SK-N-DZ (cell line): ENCODE measurements around the gene TPCN2.

Experiments
- DNase-seq: peaks from one replicate; pipeline ENCODE4 v3.0.0-alpha.2; 2015; ENCODE audit warnings: low spot score

Gene TPCN2

DNA sequence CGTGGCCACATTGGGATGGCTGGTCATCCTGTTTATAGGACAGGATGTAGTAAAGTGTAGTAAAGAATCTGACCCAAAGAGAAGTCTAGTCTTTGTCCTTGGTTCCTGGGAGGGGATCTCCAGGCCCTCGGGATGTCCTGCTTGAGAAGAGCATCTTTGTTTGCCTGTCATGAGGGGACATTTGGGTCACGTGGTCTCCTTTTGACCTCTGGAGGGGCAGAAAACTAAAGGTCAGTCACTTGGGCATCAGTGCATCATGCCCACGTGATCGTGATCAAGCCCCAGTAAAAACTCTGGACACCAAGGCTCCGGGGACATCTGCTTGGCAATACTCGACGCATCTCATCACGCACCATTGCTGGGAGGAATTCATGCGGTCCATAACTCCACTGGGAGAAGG, 116.1 kb downstream of the TPCN2 start:
- DNase-seq = no peak

DNA sequence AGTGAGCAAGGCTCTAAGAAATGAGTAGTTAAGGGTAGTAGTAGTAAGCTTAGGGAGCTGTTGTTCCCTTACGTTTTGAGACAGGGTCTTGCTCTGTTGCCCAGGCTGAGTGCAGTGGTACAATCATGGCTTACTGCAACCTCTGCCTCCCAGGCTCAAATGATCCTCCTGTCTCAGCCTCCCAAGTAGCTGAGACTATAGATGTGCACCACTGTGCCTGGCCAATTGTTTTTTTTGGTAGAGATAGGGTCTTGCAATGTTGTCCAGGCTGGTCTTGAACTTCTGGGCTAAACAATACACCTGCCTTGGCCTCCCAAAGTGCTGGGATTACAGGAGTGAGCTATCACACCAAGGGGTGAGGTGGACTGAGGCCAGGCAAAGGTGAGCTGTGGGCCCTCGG, 117.0 kb downstream of the TPCN2 start:
- DNase-seq = no peak

DNA sequence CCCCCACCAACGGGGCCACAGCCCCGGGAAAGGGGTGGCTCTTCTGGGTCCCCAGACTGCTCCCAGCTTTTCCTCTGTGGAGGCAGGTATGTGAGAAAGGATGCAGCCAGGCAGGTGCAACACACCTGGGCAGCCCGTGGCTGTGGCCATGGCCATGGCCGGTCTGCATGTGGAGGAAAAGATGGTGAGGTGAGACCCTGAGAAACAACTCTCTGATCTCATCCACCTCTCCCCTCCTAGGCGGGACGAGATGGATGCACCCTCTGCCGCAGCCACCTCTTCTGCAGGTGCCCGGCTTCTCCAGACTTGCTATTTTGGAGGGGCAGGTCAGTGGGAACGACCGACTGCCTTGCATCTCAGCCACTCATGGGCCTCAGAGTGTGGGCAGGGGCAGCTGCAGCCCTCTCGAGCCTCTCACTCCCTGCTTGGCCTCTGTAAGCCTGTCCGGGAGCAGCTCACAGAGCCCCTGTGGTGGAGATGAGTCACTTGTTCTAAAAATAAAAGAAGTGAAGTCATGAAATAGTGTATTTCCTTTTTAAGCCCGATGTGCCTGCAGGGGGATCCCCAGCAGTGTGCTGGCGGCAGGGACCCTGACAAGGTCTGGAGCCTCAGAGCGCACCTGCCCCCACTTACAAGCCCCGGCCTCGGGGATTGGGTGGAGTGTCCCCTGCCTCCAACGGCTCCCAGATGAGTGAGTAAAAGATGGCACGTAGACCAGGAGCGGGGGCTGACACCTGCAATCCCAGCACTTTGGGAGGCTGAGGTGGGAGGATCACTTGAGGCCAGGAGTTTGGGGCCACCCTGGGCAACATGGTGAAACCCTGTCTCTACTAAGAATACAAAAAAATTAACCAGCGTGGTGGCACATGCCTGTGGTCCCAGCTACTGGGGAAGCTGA, 117.7 kb downstream of the TPCN2 start:
- no peak for DNase-seq

DNA sequence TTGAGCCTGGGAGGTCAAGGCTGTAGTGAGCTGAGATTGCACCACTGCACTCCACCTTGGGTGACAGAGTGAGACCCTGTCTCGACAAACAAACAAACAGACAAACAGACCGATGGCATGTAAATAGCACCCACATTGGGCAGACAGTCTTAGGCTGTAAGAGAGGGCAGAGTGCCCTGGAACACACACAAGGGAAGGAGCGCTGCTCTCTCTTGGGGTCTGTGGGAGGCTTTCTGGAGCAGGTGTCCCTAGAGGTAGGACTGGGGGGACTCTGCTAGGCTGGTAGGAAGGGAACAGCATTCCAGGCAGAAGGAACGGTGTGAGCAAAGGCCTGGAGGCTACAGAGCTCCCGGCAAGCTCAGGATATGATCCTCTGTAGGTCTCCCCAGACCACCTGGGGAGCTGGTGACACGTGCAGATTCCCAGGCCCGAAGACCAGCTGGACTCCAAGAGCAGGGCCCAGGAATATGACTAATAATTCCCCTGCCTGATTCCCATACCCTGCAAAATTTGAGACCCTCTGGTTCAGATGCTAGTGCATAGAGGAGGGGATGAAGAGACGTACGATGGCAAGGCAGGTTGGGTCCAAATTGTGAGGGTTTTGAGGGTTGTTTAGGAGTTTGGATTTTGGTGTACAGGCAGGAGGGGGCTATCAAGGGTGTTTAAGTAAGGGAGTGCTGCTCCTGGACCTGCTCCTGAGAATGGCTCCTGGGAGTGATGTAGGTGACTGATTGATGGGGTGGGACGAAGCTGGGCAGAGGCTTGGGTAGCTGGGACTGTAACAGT, 118.6 kb downstream of the TPCN2 start:
- no peak for DNase-seq

DNA sequence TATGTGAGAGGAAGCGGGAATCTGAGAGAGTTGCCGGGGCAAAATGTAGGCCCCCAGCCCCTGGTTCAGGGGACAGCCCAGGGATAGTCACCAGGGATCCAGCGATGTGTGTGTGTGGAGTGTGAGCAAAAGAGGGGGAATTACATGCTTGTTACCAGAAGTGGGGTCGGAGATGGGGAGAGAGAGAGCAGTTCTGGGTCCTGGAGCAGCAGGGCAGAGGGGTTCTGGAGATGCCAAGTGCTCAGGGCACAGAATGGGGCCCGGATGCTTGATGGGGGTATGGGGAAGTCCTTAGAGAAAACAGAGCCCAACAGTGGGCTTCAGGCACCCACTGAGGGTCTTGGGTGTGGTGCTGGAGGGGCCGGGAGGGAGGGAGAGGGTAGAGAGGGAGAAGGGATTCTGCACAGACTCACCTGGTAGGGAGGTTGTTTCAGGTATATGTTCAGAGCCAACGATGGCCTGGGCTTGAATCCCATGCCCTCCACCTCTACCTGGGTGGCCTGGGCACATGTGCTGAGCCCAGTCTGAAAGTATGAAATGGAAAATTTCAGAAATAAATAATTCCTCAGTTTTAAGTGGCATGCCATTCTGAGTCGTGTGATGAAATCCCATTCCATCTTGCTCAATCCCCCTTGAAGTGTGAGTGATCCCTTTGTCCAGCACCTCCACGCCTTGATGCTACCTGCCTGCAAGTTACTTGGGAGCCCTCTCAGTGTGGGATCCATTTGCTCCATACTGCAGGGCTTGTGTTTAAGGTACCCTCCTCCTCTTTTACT, 119.4 kb downstream of the TPCN2 start:
- no peak for DNase-seq

DNA sequence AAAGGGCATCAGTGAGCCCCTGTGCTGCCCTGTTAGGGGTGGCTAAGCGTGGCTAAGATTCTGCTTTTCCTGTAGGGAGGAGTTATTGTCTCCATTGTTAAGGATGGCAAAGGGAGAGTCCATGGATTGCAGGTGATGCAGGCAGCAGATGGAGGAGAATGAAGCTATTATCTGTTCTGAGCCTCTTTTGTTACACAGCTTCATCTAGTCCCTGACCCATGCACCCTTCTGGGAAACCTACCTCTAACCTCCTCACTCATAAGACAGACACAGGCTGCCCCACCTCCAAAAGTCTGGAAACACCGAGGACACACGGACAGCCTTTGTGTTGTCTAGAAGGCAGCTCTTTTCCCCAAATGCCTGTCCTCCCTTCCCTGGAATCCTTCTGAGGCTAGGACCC, 120.7 kb downstream of the TPCN2 start:
- DNase-seq = no peak

DNA sequence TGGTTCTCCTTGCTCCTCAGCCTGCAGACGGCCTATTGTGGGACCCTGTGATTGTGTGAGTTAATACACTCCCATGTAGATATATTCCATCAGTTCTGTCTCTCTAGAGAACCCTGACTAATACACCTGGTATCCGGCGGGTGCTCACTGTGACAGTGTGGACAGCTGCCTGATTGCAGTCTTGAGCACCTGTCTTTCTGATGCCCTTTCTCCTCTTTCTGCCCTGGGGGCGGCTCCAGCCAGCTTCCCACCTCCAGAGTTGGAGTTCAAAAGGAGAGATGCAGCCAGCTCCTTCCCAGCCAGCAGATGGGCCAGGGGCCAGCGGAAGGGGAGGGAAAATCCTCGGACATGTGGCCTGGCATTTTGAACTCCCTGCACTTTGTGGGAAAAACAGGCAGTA, 122.0 kb downstream of the TPCN2 start:
- no peak for DNase-seq

DNA sequence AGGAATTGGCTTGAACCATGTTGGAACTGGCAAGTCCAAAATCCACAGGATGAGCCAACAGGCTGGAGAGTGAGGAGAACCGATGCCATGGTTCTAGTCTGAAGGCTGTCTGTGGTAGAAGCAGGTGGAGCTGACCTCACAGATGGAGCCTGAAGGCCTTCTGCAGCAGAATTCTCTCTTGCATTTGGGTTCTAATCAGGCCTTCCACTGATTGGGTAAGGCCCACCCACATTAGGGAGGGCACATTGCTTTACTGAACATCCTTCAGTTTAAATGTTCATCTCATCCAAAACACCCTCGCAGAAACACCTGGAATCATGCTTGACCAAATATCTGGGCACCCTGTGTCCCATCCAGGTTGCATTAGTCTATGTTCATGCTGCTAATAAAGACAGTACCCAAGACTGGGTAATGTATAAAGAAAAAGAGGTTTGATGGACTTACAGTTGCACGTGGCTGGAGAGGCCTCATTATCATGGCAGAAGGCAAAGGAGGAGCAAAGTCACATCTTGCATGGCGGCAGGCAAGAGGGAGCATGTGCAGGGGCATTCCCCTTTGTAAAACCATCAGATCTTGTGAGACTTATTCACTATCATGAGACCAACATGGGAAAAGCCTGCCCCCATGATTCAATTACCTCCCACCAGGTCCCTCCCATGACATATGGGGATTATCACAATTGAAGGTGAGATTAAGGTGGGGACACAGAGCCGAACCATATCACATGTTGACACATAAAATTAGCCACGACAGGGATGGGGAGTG, 122.9 kb downstream of the TPCN2 start:
- no peak for DNase-seq

DNA sequence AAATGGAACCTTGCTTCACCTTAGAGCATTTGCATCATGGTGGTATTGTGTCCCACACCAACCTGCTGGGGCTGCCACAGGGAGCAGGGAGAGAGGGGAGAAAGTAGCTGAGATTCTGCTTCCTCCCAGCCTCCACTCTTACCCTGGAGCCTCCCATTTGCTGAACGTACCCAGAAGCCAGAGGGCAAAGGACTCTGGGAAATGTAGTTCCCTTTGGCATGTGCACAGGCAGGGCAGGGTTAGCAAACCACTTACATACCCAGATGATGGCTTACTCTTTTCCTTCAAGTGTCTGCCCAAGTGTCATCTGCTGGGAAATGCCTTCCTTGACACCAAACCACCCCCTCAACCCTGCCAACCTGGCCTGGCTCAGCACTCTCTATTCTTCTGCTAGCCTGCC, 123.9 kb downstream of the TPCN2 start:
- no peak for DNase-seq

DNA sequence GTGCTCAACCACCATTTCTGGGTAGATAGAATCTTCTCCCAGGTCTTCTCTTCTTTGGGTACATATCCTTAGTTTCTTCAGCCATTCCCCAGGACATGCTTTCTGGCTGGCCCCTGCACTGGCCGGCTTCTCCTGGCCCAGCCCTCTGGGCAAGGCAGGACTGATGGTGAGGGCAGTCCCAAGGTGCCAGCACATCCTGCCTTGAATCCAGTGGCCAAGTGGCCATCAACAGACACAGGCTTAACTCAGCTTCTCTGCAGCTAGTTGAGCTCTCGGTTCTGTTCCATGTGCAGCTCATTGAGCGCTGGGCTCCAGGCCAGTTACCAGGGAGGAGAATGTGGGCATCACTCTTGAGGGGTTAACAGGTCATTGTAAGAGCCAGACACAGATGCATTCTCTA, 124.6 kb downstream of the TPCN2 start:
- no peak for DNase-seq

DNA sequence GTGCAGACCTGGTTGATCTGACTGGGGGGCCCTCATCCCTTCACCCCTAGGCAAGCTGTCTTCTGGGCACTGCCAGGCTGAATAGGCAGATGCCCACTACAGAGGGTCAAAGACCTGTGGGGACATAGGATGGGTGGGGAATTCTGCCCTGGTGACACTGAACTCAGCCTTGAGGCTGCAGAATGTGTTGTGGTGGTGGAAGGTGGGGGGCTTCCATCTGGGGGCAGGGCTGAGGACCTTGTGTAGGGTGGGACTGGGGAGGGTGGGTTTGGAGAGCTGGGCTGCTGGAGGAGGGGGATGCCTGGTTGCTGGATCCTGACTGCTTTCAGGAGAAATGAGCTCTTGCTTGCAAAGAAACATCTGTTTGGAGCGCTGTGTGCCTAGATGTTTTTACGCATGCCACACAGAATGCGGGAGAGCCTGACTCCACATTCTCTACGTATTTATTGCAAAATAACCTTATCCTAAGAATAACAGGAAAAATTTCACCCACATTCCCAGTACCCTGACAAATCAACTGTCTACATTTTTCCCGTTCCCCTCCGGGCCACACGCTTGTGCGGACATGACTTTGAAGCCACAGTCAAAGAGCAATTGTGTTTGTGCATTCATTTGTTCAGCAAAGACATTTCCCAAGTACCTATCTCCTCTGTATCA, 125.3 kb downstream of the TPCN2 start:
- DNase-seq = no peak

DNA sequence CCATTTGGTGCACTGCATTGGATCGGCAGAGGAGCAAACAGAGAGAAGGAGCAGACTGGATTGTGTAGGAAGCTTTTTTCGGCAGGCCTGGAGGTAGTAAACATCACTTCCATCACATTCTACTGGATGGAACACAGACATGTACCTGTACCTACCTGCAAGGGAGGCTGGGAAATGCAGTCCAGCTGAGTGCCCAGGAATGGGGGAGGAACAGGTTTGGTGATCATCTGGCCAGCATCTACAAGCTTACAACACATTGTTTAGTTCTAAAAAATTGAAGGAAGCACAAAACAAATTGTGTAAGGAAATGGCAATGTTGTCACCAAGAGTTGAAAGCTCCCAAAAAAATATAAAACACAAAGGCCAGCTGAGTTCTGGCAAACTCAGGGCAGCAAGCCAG, 126.1 kb downstream of the TPCN2 start:
- no peak for DNase-seq

DNA sequence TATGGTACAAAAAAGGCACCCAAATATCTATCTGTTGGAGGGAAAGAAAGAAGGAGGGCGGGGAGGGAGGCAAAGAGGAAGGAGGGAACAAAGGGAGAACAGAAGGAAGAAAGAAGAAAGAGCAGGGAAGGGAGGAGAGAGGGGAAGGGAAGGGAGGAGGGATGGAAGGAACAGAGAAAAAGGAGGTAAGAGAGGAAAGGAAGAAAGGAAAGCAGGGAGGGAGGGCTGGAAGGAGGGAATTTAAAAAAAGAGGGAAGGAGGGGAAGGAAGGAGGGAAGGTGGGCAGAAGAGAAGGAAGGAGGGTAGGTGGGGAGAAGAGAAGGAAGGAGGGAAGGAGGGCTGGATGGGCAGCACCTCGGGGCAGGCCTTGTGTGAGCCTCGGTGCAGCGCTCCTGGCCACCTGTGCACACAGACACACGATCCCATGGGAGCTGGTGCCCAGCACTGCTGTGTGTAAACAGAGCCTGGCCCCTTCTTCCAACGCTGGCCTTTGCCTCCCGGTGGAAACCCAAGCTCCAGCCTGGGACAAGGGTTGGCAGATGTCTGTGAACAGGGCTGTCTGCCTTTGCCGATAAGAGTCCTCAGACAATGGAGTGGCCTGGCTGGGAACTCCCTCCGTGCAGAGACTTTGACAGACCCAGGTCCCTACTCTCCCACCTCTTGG, 130.2 kb downstream of the TPCN2 start:
- peak; percentile 53 for DNase-seq

DNA sequence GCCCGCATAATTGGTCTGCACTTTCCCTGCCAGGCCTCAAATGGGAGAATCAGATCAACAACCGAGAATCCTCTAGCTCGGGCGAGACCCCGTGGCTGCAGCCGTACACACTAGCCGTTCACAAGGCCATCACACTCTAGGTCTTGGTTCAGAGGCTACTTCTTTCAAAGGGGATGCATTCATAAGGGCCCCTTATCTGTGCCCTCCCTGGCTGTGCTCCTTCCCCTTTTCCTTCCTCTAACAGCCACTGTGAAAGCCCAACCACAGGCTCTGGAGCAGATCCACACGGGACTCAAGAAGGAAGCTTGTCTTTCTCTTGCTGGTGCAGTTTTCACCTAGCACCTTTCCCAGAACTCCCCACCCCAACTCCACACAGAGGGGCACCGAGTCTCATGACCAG, 131.5 kb downstream of the TPCN2 start:
- DNase-seq = no peak

DNA sequence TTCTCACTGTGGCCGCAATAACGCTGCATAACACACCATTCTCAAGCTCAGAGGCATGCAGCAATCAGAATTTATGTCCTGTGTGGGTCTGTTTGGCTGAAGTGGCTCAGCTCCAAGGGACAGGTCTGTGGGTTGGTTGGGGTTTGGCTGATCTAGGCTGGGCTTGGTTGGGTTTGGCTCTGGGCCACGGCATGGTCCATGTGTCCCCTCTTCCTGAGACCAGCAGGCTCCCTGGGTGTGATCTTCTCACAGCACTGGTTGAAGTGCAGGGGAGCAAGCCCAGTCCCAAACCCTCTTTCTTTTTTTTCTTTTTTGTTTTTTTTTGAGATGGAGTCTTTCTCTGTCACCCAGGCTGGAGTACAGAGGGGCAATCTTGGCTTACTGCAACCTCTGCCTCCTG, 132.0 kb downstream of the TPCN2 start:
- no peak for DNase-seq

DNA sequence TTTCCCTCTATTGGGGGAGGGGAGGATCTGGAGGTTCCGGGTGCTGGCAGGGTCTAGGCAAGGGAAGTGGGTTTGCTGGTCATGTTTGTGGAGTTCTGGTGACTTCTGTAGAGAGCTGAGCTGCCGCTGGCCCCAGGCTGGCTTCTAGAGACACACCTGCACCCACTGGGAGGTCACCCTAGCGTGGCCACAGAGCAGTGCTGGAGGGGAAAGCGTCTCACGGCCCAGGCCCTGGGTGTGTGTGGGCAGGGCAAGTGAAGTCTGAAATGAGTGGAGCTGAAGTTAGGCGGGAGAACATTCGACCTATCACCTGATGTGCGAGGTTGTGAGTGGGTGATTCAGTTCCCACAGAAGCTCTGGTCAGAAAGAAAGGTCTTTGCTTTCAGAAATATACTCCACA, 134.9 kb downstream of the TPCN2 start:
- no peak for DNase-seq
